HG02571 (cell line): ENCODE data around the gene ZNF536.
"Not testable (repeated sequence)": the region's sequence is repeated elsewhere in the genome, so short reads cannot be mapped to it uniquely, and the experiment has no call there.

Experiments used
- ATAC-seq: cut with Tn5 transposase; IDR thresholded peaks from one replicate; pipeline ENCODE4 v1.9.1; 2021; ENCODE audit warnings: mild to moderate bottlenecking, moderate library complexity; ENCODE audit not compliant: unreplicated experiment

ZNF536 gene

GRCh38 chr19:30386551-30387143 lies 14.5 kb downstream of the ZNF536 start:
- ATAC-seq, result no peak

GRCh38 chr19:30387311-30388115 lies 15.3 kb downstream of the ZNF536 start:
- ATAC-seq, result no peak

- no peak for ATAC-seq
Measured at GRCh38 chr19:30388327-30388726, 16.1 kb downstream of the ZNF536 start.

GRCh38 chr19:30388819-30389218 lies 16.6 kb downstream of the ZNF536 start:
- ATAC-seq, result no peak

GRCh38 chr19:30390356-30390988 lies 18.3 kb downstream of the ZNF536 start:
- no peak for ATAC-seq

- ATAC-seq, result no peak
Measured at GRCh38 chr19:30391052-30391451, 18.9 kb downstream of the ZNF536 start.

GRCh38 chr19:30391554-30392551 lies 19.7 kb downstream of the ZNF536 start:
- ATAC-seq, result no peak

- no peak for ATAC-seq
Measured at GRCh38 chr19:30393046-30393445, 20.9 kb downstream of the ZNF536 start.

GRCh38 chr19:30393729-30394480 lies 21.7 kb downstream of the ZNF536 start:
- no peak for ATAC-seq

- ATAC-seq, result no peak
Measured at GRCh38 chr19:30394481-30395151, 22.4 kb downstream of the ZNF536 start.

GRCh38 chr19:30395283-30395682 lies 23.1 kb downstream of the ZNF536 start:
- ATAC-seq, result no peak

GRCh38 chr19:30398539-30398938 lies 26.4 kb downstream of the ZNF536 start:
- not testable (repeated sequence) for ATAC-seq

GRCh38 chr19:30401956-30402355 lies 29.8 kb downstream of the ZNF536 start:
- ATAC-seq, result no peak

GRCh38 chr19:30402436-30403202 lies 30.4 kb downstream of the ZNF536 start:
- no peak for ATAC-seq

- ATAC-seq, result no peak
Measured at GRCh38 chr19:30403203-30403985, 31.2 kb downstream of the ZNF536 start.

- ATAC-seq, result no peak
Measured at GRCh38 chr19:30406220-30407067, 34.3 kb downstream of the ZNF536 start.

GRCh38 chr19:30407068-30407709 lies 35.0 kb downstream of the ZNF536 start:
- ATAC-seq, result no peak
